GM23248 (cell line): Measurements from ENCODE around the gene SRSF6. TPM values are rescaled to one million over a fixed set of nuclear protein-coding genes. Genes with fewer than 3 reads are reported as not detected.
"Not testable (repeated sequence)": the region's sequence is repeated elsewhere in the genome, so short reads cannot be mapped to it uniquely, and the experiment has no call there.

Experiments used
- DNase-seq: peaks from one replicate; pipeline ENCODE4 v3.0.0-alpha.2; 2015
- H2AFZ ChIP-seq: fragments of 200-600 bp; sonication (generic); 2 replicates; pipeline ENCODE4 v1.6.1; 2016; ENCODE audit warnings: antibody characterized with exemption
- H3F3A ChIP-seq: fragments of 200-600 bp; sonication (generic); 2 replicates; pipeline ENCODE4 v1.6.1; 2016; ENCODE audit warnings: mild to moderate bottlenecking, antibody characterized with exemption, mixed run types; ENCODE audit not compliant: insufficient read depth
- H3K27ac ChIP-seq: fragments of 200-600 bp; sonication (generic); 2 replicates; pipeline ENCODE4 v1.5.1; 2016; ENCODE audit warnings: mild to moderate bottlenecking
- H3K27me3 ChIP-seq: fragments of 200-600 bp; sonication (generic); replicated peaks from 2 replicates; pipeline ENCODE4 v1.6.1; 2016; ENCODE audit warnings: mild to moderate bottlenecking; ENCODE audit not compliant: insufficient read depth
- H3K36me3 ChIP-seq: fragments of 200-600 bp; sonication (generic); 2 replicates; pipeline ENCODE4 v1.6.1; 2016; ENCODE audit warnings: low read depth, mild to moderate bottlenecking
- H3K4me1 ChIP-seq: fragments of 200-600 bp; sonication (generic); 2 replicates; pipeline ENCODE4 v1.6.1; 2016; ENCODE audit warnings: mild to moderate bottlenecking; ENCODE audit not compliant: insufficient read depth
- H3K4me2 ChIP-seq: fragments of 200-600 bp; sonication (generic); one replicate; pipeline ENCODE4 v1.6.1; 2016; ENCODE audit warnings: mild to moderate bottlenecking; ENCODE audit not compliant: unreplicated experiment
- H3K4me3 ChIP-seq: fragments of 200-600 bp; sonication (generic); 2 replicates; pipeline ENCODE4 v1.5.1; 2016; ENCODE audit warnings: mild to moderate bottlenecking
- H3K79me2 ChIP-seq: fragments of 200-600 bp; sonication (generic); 2 replicates; pipeline ENCODE4 v1.6.1; 2016; ENCODE audit warnings: mild to moderate bottlenecking; ENCODE audit not compliant: insufficient read depth
- H3K9ac ChIP-seq: fragments of 200-600 bp; sonication (generic); 2 replicates; pipeline ENCODE4 v1.6.1; 2016; ENCODE audit warnings: mild to moderate bottlenecking
- H3K9me2 ChIP-seq: fragments of 200-600 bp; sonication (generic); 2 replicates; pipeline ENCODE4 v1.6.1; 2016; ENCODE audit warnings: mixed run types, mild to moderate bottlenecking, moderate library complexity; ENCODE audit not compliant: insufficient read depth
- H3K9me3 ChIP-seq: fragments of 200-600 bp; sonication (generic); one replicate; pipeline ENCODE4 v1.6.1; 2017; ENCODE audit warnings: low read depth
- H4K20me1 ChIP-seq: fragments of 200-600 bp; sonication (generic); 2 replicates; pipeline ENCODE4 v1.6.0; 2016; ENCODE audit not compliant: insufficient read depth
- EZH2 ChIP-seq: fragments of 200-600 bp; sonication (generic); IDR thresholded peaks from 2 replicates; pipeline ENCODE4 v1.6.1; 2018; ENCODE audit warnings: antibody characterized with exemption, mild to moderate bottlenecking; ENCODE audit not compliant: insufficient read depth, poor library complexity, severe bottlenecking
- EZH2phosphoT487 ChIP-seq: fragments of 200-600 bp; sonication (generic); IDR thresholded peaks from 2 replicates; pipeline ENCODE4 v1.6.1; 2018; ENCODE audit warnings: antibody characterized with exemption, moderate library complexity, mild to moderate bottlenecking, low read depth; ENCODE audit not compliant: insufficient read depth
- WGBS, 2 experiments: methylation state at CpG; one replicate each; pipeline ENCODE4 v1.1.6; 2015 to 2017; ENCODE audit warnings: low lambda C conversion rate in 2 of 2, low coverage in 1 of 2; ENCODE audit errors: missing lambda C conversion rate in 2 of 2; 5-methylcytosine and 5-hydroxymethylcytosine counted together
- in situ Hi-C: fragments of 300-500 bp; cut with MboI; formaldehyde crosslinking; loops from 2 replicates; pipeline ENCODE4 v1.15.0; 2020
- polyA plus RNA-seq: library from polyadenylated mRNA; unstranded; fragments of >200 nt; fragmentation: Nextera tagmentation; extraction: Ambion mirVana; gene quantifications from 2 replicates; pipeline ENCODE4 v1.2.1, GENCODE V29; 2016
- total RNA-seq: library from RNA; depleted of rRNA; stranded (reverse); fragments of >200 nt; shearing (Covaris generic); gene quantifications from 2 replicates; pipeline ENCODE4 v1.2.3, GENCODE V29; 2014

The SRSF6 gene
- total and polyA plus RNA-seq, 2 experiments from 2014 or later: 44.0 to 94.7 TPM

DNA sequence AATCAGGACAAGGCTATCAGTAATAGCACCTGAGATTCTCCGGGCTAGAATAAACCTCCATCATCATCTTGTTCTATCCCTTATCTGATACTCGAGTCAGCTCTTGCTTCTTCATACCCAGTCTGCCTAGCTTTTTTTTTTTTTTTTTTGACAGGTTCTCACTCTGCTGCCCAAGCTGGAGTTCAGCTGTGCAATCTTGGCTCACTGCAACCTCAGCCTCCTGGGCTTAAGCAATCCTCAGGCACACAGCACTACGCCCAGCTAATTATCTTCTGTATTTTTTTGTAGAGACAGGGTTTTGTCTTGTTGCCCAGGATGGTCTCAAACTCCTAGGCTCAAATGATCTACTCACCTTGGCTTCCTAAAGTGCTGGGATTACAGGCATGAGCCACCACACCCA is 19.5 kb downstream of the SRSF6 start:
- H3K4me1 ChIP-seq: no peaks in the 10 kb centered on the region
- no peak overlapping the region for H3K27ac ChIP-seq
- no peaks in the 10 kb centered on the region for H3K36me3 ChIP-seq
- H3K79me2 ChIP-seq: no peaks in the 10 kb centered on the region
- H3F3A ChIP-seq: peaks cover 3% of the 10 kb centered on the region; the same call in 1 of the 2 replicates
- H3K9me2 ChIP-seq: no peaks in the 10 kb centered on the region
- no peaks in the 10 kb centered on the region for H3K27me3 ChIP-seq
- in situ Hi-C loops: no loop called here
- DNase-seq: no peak
- H2AFZ ChIP-seq: no peak overlapping the region
- no peaks in the 10 kb centered on the region for H4K20me1 ChIP-seq
- H3K9me3 ChIP-seq: no peaks in the 10 kb centered on the region
- H3K4me3 ChIP-seq: no peak overlapping the region
- no peak for TF ChIP-seq EZH2phosphoT487
- TF ChIP-seq EZH2: no peak
- H3K4me2 ChIP-seq: no peak overlapping the region
- WGBS, 2 experiments: 35 to 37% methylated on average over 3 of the region's 3 CpGs
- no peak overlapping the region for H3K9ac ChIP-seq

DNA sequence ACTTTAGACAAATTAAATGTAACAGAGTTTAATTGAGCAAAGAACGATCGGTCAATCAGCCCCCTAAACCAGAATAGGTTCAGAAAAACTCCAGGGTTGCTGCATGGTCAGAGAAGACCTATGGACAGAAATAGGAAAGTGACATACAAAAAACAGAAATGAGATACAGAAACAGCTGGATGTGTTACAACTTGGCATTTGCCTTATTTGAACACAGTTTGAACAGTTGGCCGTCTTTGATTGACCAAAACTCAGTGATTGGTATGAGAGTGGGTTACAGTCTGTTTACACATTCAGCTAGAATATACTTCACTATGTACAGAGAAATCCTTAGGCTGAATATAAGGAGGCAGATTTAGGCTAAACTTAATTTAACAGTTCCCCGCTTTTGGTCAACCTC is 19.9 kb downstream of the SRSF6 start:
- no peaks in the 10 kb centered on the region for H3K9me2 ChIP-seq
- no peak overlapping the region for H3K4me3 ChIP-seq
- no peak overlapping the region for H3K9ac ChIP-seq
- H3K27me3 ChIP-seq: no peaks in the 10 kb centered on the region
- TF ChIP-seq EZH2: no peak
- TF ChIP-seq EZH2phosphoT487: no peak
- H3K79me2 ChIP-seq: no peaks in the 10 kb centered on the region
- H3K36me3 ChIP-seq: no peaks in the 10 kb centered on the region
- no peaks in the 10 kb centered on the region for H3K4me1 ChIP-seq
- H4K20me1 ChIP-seq: no peaks in the 10 kb centered on the region
- H3K4me2 ChIP-seq: no peak overlapping the region
- H2AFZ ChIP-seq: no peak overlapping the region
- 78 to 85% methylated on average over 4 of the region's 4 CpGs for WGBS, 2 experiments
- no peak for DNase-seq
- H3K27ac ChIP-seq: no peak overlapping the region
- in situ Hi-C loops: no loop called here
- no peaks in the 10 kb centered on the region for H3K9me3 ChIP-seq
- peaks cover 2% of the 10 kb centered on the region; the same call in 1 of the 2 replicates for H3F3A ChIP-seq

DNA sequence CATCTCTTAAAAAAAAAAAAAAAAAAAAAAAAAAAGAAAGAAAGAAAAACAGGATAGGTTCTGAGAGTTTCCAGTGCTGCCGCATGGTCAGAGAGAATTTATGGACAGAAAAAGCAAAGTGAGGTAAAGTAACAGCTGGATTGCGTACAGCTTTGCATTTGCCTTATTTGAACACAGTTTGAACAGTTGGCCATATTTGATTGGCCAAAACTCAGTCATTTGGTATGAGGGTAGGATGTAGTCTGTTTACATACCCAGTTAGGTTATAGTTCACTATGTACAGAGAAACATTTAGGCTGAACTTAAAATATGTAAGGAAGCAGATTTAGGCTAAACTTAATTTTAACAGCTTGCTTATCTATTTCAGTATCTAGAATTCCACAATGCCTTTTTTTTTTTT is 32.3 kb downstream of the SRSF6 start:
- Histone ChIP-seq H3F3A (no peaks in the 10 kb centered on the region), H2AFZ (no peak overlapping the region), H4K20me1 (no peaks in the 10 kb centered on the region), H3K9ac (no peak overlapping the region), H3K4me3 (no peak overlapping the region), H3K27ac (no peak overlapping the region), H3K9me3 (no peaks in the 10 kb centered on the region), H3K4me2 (no peak overlapping the region), H3K36me3 (no peaks in the 10 kb centered on the region), H3K9me2 (no peaks in the 10 kb centered on the region), H3K27me3 (no peaks in the 10 kb centered on the region; the same call in 1 of the 2 replicates), H3K4me1 (no peaks in the 10 kb centered on the region), H3K79me2 (no peaks in the 10 kb centered on the region)
- TF ChIP-seq EZH2: no peak
- WGBS, 2 experiments: 86% methylated on average over 2 of the region's 2 CpGs
- DNase-seq: no peak
- in situ Hi-C loops: no loop called here

DNA sequence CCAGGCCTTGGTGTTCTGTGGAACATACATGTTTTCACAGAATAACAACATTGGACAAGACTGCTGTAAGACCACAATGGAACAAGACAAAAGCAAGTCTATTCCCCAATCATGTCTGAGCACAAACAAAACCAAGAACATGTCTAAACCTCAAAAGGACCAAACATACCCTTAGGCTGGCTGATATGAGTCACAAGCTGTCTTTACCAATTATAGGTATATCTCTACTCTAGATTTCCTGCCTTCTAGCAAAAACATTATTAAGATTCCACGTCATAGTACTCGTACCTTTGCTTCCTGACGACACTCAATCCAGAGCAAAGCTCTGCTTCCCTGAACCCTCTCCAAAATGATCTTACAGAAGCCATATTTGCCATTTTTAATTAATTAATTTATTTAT is 34.4 kb downstream of the SRSF6 start:
- Histone ChIP-seq H3K4me1 (no peaks in the 10 kb centered on the region), H3K9me2 (no peaks in the 10 kb centered on the region), H3K36me3 (no peaks in the 10 kb centered on the region), H3F3A (no peaks in the 10 kb centered on the region), H3K27me3 (no peaks in the 10 kb centered on the region; the same call in 1 of the 2 replicates), H3K9ac (no peak overlapping the region), H4K20me1 (no peaks in the 10 kb centered on the region), H3K4me3 (no peak overlapping the region), H3K4me2 (no peak overlapping the region), H2AFZ (no peak overlapping the region), H3K27ac (no peak overlapping the region), H3K79me2 (no peaks in the 10 kb centered on the region), H3K9me3 (no peaks in the 10 kb centered on the region)
- DNase-seq: no peak
- in situ Hi-C loops: no loop called here
- WGBS, 2 experiments: 80 to 86% methylated on average over 3 of the region's 3 CpGs
- TF ChIP-seq EZH2: no peak
- no peak for TF ChIP-seq EZH2phosphoT487

DNA sequence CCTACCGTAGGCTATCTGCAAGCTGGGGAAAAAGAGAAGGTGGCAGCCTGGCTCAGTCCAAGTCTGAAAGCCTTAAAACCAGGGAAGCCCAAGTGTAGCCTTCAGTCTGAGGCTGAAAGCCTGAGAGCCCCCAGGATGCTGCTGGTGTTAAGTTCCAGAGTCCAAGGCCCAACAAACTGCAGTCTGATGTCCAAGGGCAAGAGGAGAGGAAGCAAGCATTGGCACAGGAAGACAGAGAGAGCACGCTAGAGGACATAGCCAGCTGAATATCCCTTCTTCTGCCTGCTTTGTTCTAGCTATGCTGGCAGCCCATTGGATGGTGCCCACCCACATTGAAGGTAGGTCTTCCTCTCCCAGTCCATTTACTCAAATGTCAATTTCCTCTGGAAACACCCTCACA is 37.7 kb downstream of the SRSF6 start:
- no peaks in the 10 kb centered on the region for H3K9me2 ChIP-seq

DNA sequence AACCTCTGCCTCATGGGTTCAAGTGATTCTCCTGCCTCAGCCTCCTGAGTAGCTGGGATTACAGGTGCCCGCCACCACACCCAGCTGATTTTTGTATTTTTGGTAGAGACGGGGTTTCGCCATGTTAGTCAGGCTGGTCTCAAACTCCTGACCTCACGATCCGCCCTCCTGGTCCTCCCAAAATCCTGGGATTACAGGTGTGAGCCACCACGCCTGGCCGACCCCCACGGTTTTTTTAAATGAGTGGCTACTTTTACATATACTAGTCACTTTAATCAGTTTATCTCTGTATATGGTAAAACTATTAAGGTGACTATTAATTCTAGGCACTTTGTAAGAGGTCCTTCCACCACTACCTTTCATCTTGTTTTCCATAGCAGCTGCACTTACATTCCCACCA is 44.3 kb downstream of the SRSF6 start:
- in situ Hi-C loops, H3K27ac ChIP-seq, H3K36me3 ChIP-seq, DNase-seq, H3K9ac ChIP-seq, H4K20me1 ChIP-seq, H3K4me2 ChIP-seq, H3K9me2 ChIP-seq, H3K9me3 ChIP-seq, H3K4me3 ChIP-seq, H3K4me1 ChIP-seq, H2AFZ ChIP-seq, H3F3A ChIP-seq, H3K79me2 ChIP-seq: not testable (repeated sequence)
- peaks cover 20% of the 10 kb centered on the region for H3K27me3 ChIP-seq
- 58 to 65% methylated on average over 8 of the region's 8 CpGs for WGBS, 2 experiments

More for the DNA sequence above, 37.7 kb downstream of the SRSF6 start:
- Histone ChIP-seq H3K4me2 (no peak overlapping the region), H3K27ac (no peak overlapping the region), H3K79me2 (no peaks in the 10 kb centered on the region), H3K27me3 (no peaks in the 10 kb centered on the region; the same call in 1 of the 2 replicates), H3K9me3 (no peaks in the 10 kb centered on the region), H3K9ac (no peak overlapping the region), H4K20me1 (no peaks in the 10 kb centered on the region), H2AFZ (no peak overlapping the region), H3F3A (no peaks in the 10 kb centered on the region), H3K36me3 (no peaks in the 10 kb centered on the region), H3K4me3 (no peak overlapping the region), H3K4me1 (no peaks in the 10 kb centered on the region)
- TF ChIP-seq EZH2 (no peak), EZH2phosphoT487 (no peak)
- in situ Hi-C loops: no loop called here
- 12 to 13% methylated on average over 2 of the region's 2 CpGs for WGBS, 2 experiments
- DNase-seq: no peak
